Measurements from ENCODE around the gene ARHGEF19.

- TF ChIP-seq EZH2phosphoT487 (IDR thresholded peaks at IDR 0.05; ENCODE audit: low read depth, severe bottlenecking, unreplicated experiment), result no peak
- no peak for TF ChIP-seq CTCF (IDR thresholded peaks at IDR 0.05; ENCODE audit: poor library complexity)
Observed at GRCh38 chr1:16149702-16150488, 62.6 kb downstream of the ARHGEF19 start.
